CD4-positive, CD25-positive, alpha-beta regulatory T cell (primary cell): ENCODE results near the gene PTPRQ. TPM values are rescaled to one million over a fixed set of nuclear protein-coding genes. Genes with fewer than 3 reads are reported as not detected.

Experiments
- ATAC-seq, 2 donors: fragments of 150-1000 bp; cut with Tn5 transposase; one replicate each; pipeline ENCODE4 v1.10.0; 2021; ENCODE audit warnings: low read depth in 2 of 2, moderate number of reproducible peaks in 2 of 2, moderate library complexity in 1 of 2
- DNase-seq, 3 donors: peaks; one replicate each; pipeline versions ENCODE4 v3.0.0 to v3.0.0-alpha.2; 2012 to 2022; ENCODE audit warnings: mixed read lengths in 1 of 3
- H3K27ac ChIP-seq: one replicate; pipeline ENCODE4 v1.7.0; 2013; ENCODE audit warnings: mild to moderate bottlenecking, low read length; ENCODE audit not compliant: insufficient read depth, poor library complexity, severe bottlenecking
- H3K27me3 ChIP-seq: one replicate; pipeline ENCODE4 v1.7.0; 2013; ENCODE audit warnings: low read length; ENCODE audit not compliant: control insufficient read depth, insufficient read depth
- H3K36me3 ChIP-seq: one replicate; pipeline ENCODE4 v1.7.0; 2013; ENCODE audit warnings: mild to moderate bottlenecking, low read length, moderate library complexity; ENCODE audit not compliant: control insufficient read depth, insufficient read depth
- H3K4me1 ChIP-seq: 2 replicates; pipeline ENCODE4 v1.7.0; 2013; ENCODE audit warnings: mild to moderate bottlenecking, low read length; ENCODE audit not compliant: insufficient read depth, control insufficient read depth, poor library complexity, severe bottlenecking
- H3K4me3 ChIP-seq: one replicate; pipeline ENCODE4 v1.7.0; 2013; ENCODE audit warnings: low read depth, mild to moderate bottlenecking, low read length, moderate library complexity
- H3K9me3 ChIP-seq, 2 experiments: 1 replicate in 1 of 2; 2 replicates in 1 of 2; pipeline ENCODE4 v1.7.0; 2013; ENCODE audit warnings: low read length in 2 of 2, mild to moderate bottlenecking in 1 of 2, moderate library complexity in 1 of 2; ENCODE audit not compliant: control insufficient read depth in 2 of 2
- H3K27ac Mint-ChIP-seq, 3 donors: one replicate each; pipeline ENCODE4 v1.8.0; 2020 to 2022; ENCODE audit warnings: mild to moderate bottlenecking in 3 of 3, mixed read lengths in 3 of 3, moderate library complexity in 2 of 3
- H3K27me3 Mint-ChIP-seq: one replicate; pipeline ENCODE4 v1.8.0; 2022; ENCODE audit warnings: mild to moderate bottlenecking, mixed read lengths
- H3K36me3 Mint-ChIP-seq: one replicate; pipeline ENCODE4 v1.8.0; 2020; ENCODE audit warnings: mixed read lengths
- H3K4me1 Mint-ChIP-seq, 4 donors: one replicate each; pipeline ENCODE4 v1.8.0; 2020 to 2022; ENCODE audit warnings: mixed read lengths in 4 of 4, mild to moderate bottlenecking in 1 of 4
- H3K4me3 Mint-ChIP-seq, 4 donors: one replicate each; pipeline ENCODE4 v1.8.0; 2020 to 2022; ENCODE audit warnings: mild to moderate bottlenecking in 4 of 4, mixed read lengths in 4 of 4, moderate library complexity in 3 of 4
- H3K9me3 Mint-ChIP-seq, 7 donors: one replicate each; pipeline ENCODE4 v1.8.0; 2020 to 2022; ENCODE audit warnings: mixed read lengths in 7 of 7, mild to moderate bottlenecking in 3 of 7, moderate library complexity in 2 of 7
- polyA plus RNA-seq, 4 donors: library from polyadenylated mRNA; unstranded; fragments of 300-500 nt; fragmentation: Illumina TruSeq; gene quantifications; one replicate each; pipeline ENCODE4 v1.2.3, GENCODE V29; 2021
- total RNA-seq: library from RNA; stranded (reverse); gene quantifications from one replicate; pipeline ENCODE4 v1.2.3, GENCODE V29; 2022

The PTPRQ gene
- total and polyA plus RNA-seq, 5 donors from 2014 or later, result not detected

- no peak overlapping the region for H3K4me3 Mint-ChIP-seq
- Histone ChIP-seq H3K36me3 (no peaks in the 10 kb centered on the region), H3K27ac (no peak overlapping the region), H3K4me1 (no peaks in the 10 kb centered on the region), H3K9me3 (peaks cover 0 to 8% of the 10 kb centered on the region in 2 experiments), H3K27me3 (no peaks in the 10 kb centered on the region), H3K4me3 (no peak overlapping the region)
- no peak for DNase-seq
- peaks cover 0 to 7% (median 4%) of the 10 kb centered on the region in 7 donors for H3K9me3 Mint-ChIP-seq
- ATAC-seq, result no peak
- H3K4me1 Mint-ChIP-seq, result no peaks in the 10 kb centered on the region
- H3K27me3 Mint-ChIP-seq, result no peaks in the 10 kb centered on the region
- H3K36me3 Mint-ChIP-seq, result no peaks in the 10 kb centered on the region
- no peak overlapping the region for H3K27ac Mint-ChIP-seq
Measured at GRCh38 chr12:80576641-80577418, 132.8 kb downstream of the PTPRQ start.

DNA sequence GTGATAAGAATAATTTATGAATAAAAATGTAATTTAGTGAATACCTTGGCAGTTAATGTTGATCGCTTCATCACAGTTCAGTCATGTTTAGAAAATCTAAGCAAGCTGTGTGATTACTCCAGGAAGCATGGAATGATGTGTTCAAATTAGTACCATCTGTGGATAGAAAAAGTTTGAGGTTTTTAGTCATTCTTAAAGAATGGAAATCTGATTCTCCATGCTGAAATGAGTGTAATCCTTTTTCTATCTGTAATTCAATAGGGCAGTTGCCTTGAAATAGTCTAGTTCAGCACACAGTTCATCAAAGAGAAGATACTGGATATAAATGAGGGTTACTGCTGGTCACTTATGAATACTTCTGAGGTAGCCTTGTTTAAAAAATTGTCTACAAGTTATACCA lies 136.2 kb downstream of the PTPRQ start:
- Mint-ChIP-seq H3K27me3 (no peaks in the 10 kb centered on the region), H3K4me3 (no peak overlapping the region), H3K4me1 (no peaks in the 10 kb centered on the region), H3K27ac (no peak overlapping the region), H3K36me3 (no peaks in the 10 kb centered on the region), H3K9me3 (peaks cover 2 to 12% (median 6%) of the 10 kb centered on the region in 7 donors)
- no peaks in the 10 kb centered on the region for H3K36me3 ChIP-seq
- H3K9me3 ChIP-seq, result peaks cover 0 to 5% of the 10 kb centered on the region in 2 experiments
- DNase-seq (no peak), ATAC-seq (no peak)
- no peak overlapping the region for H3K4me3 ChIP-seq
- no peaks in the 10 kb centered on the region for H3K4me1 ChIP-seq
- H3K27ac ChIP-seq, result no peak overlapping the region
- H3K27me3 ChIP-seq, result no peaks in the 10 kb centered on the region

- Mint-ChIP-seq H3K9me3 (peaks cover 0 to 12% (median 7%) of the 10 kb centered on the region in 7 donors), H3K27me3 (no peaks in the 10 kb centered on the region), H3K36me3 (no peaks in the 10 kb centered on the region), H3K27ac (no peak overlapping the region), H3K4me1 (no peaks in the 10 kb centered on the region), H3K4me3 (no peak overlapping the region)
- Histone ChIP-seq H3K27ac (no peak overlapping the region), H3K27me3 (no peaks in the 10 kb centered on the region), H3K4me3 (no peak overlapping the region), H3K36me3 (no peaks in the 10 kb centered on the region), H3K9me3 (peaks cover 0 to 5% of the 10 kb centered on the region in 2 experiments), H3K4me1 (no peaks in the 10 kb centered on the region)
- no peak for ATAC-seq
- DNase-seq, result no peak
Measured at GRCh38 chr12:80581783-80582182, 137.7 kb downstream of the PTPRQ start.

- Mint-ChIP-seq H3K4me3 (no peak overlapping the region), H3K36me3 (no peaks in the 10 kb centered on the region), H3K27me3 (no peaks in the 10 kb centered on the region), H3K9me3 (peaks cover 0 to 12% (median 7%) of the 10 kb centered on the region in 7 donors), H3K27ac (no peak overlapping the region), H3K4me1 (no peaks in the 10 kb centered on the region)
- Histone ChIP-seq H3K36me3 (no peaks in the 10 kb centered on the region), H3K4me1 (no peaks in the 10 kb centered on the region), H3K4me3 (no peak overlapping the region), H3K27me3 (no peaks in the 10 kb centered on the region), H3K27ac (no peak overlapping the region), H3K9me3 (peaks cover 0 to 5% of the 10 kb centered on the region in 2 experiments)
- no peak for ATAC-seq
- DNase-seq, result no peak
Measured at GRCh38 chr12:80582431-80582830, 138.4 kb downstream of the PTPRQ start.

DNA sequence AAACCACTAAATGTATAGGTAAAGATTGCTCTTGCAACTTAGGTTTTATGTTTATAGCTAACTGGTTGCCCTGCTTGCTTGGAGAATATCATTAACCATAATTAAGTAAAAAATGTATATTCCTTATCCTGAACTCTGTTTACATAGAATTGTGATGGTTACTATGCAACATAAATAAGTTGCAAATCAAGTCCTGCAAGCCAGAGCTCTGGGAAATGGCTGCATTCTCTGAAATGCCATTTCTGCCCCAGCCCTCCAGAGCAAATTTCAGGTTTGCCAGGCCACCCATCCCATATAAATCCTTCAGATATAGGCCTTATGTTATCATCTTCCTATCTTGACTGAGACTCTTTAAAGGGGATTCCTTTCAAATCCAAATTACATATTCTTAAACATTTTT lies 145.0 kb downstream of the PTPRQ start:
- peaks cover 4 to 20% (median 6%) of the 10 kb centered on the region in 7 donors for H3K9me3 Mint-ChIP-seq

GRCh38 chr12:80590085-80590484 lies 146.1 kb downstream of the PTPRQ start:
- no peaks in the 10 kb centered on the region for H3K4me1 Mint-ChIP-seq
- H3K27me3 ChIP-seq, result no peaks in the 10 kb centered on the region
- no peak overlapping the region for H3K27ac Mint-ChIP-seq
- H3K4me3 Mint-ChIP-seq, result no peak overlapping the region
- peaks cover 4 to 27% (median 7%) of the 10 kb centered on the region in 7 donors for H3K9me3 Mint-ChIP-seq
- H3K36me3 ChIP-seq, result no peaks in the 10 kb centered on the region
- H3K4me3 ChIP-seq, result no peak overlapping the region
- no peaks in the 10 kb centered on the region for H3K4me1 ChIP-seq
- H3K27ac ChIP-seq, result no peak overlapping the region
- no peak for ATAC-seq
- H3K36me3 Mint-ChIP-seq, result no peaks in the 10 kb centered on the region
- no peaks in the 10 kb centered on the region for H3K27me3 Mint-ChIP-seq
- DNase-seq, result no peak
- H3K9me3 ChIP-seq, result no peaks in the 10 kb centered on the region

More for the DNA sequence above, 145.0 kb downstream of the PTPRQ start:
- no peak for DNase-seq
- H3K9me3 ChIP-seq, result no peaks in the 10 kb centered on the region
- H3K27ac ChIP-seq, result no peak overlapping the region
- H3K27ac Mint-ChIP-seq, result no peak overlapping the region
- no peak for ATAC-seq
- no peak overlapping the region for H3K4me3 Mint-ChIP-seq
- no peaks in the 10 kb centered on the region for H3K4me1 ChIP-seq
- no peaks in the 10 kb centered on the region for H3K27me3 ChIP-seq
- H3K36me3 ChIP-seq, result no peaks in the 10 kb centered on the region
- H3K4me1 Mint-ChIP-seq, result no peaks in the 10 kb centered on the region
- H3K4me3 ChIP-seq, result no peak overlapping the region
- H3K27me3 Mint-ChIP-seq, result no peaks in the 10 kb centered on the region
- H3K36me3 Mint-ChIP-seq, result no peaks in the 10 kb centered on the region

- H3K27me3 ChIP-seq, result no peaks in the 10 kb centered on the region
- DNase-seq (no peak), ATAC-seq (no peak)
- no peaks in the 10 kb centered on the region for H3K36me3 Mint-ChIP-seq
- H3K4me1 Mint-ChIP-seq, result no peaks in the 10 kb centered on the region
- H3K27ac Mint-ChIP-seq, result no peak overlapping the region
- H3K9me3 ChIP-seq, result no peaks in the 10 kb centered on the region
- no peaks in the 10 kb centered on the region for H3K27me3 Mint-ChIP-seq
- H3K4me3 ChIP-seq, result no peak overlapping the region
- no peaks in the 10 kb centered on the region for H3K36me3 ChIP-seq
- no peak overlapping the region for H3K4me3 Mint-ChIP-seq
- no peaks in the 10 kb centered on the region for H3K4me1 ChIP-seq
- H3K27ac ChIP-seq, result no peak overlapping the region
- H3K9me3 Mint-ChIP-seq, result peaks cover 2 to 24% (median 4%) of the 10 kb centered on the region in 7 donors
Measured at GRCh38 chr12:80593766-80594165, 149.7 kb downstream of the PTPRQ start.

DNA sequence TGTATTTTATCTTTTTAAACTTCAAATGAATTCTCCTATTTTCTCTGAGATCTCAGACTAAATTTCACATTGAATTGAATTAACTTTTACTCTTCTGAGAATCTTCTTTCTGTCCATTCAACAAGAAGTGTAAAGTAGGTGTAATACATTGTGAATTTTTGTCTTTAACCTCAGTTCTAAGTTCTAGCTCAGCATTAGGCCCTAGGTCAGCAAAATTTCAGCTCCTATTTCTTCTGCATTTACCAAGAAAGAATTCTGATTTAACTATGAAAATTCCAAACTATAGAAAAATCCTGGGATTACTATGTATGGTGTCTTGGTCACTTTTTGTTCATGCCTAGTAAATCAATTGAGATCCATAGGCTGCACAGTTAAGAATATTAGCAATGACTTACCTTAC lies 152.5 kb downstream of the PTPRQ start:
- DNase-seq, result no peak
- no peaks in the 10 kb centered on the region for H3K9me3 ChIP-seq
- H3K36me3 ChIP-seq, result no peaks in the 10 kb centered on the region
- no peak overlapping the region for H3K27ac ChIP-seq
- Mint-ChIP-seq H3K4me3 (no peak overlapping the region), H3K27ac (no peak overlapping the region), H3K36me3 (no peaks in the 10 kb centered on the region), H3K27me3 (no peaks in the 10 kb centered on the region), H3K4me1 (no peaks in the 10 kb centered on the region), H3K9me3 (peaks cover 0 to 16% (median 5%) of the 10 kb centered on the region in 7 donors)
- no peak overlapping the region for H3K4me3 ChIP-seq
- H3K4me1 ChIP-seq, result no peaks in the 10 kb centered on the region
- no peak for ATAC-seq
- no peaks in the 10 kb centered on the region for H3K27me3 ChIP-seq
